GM19438 (cell line): ENCODE results near the gene THY1.

Source experiments
- ATAC-seq: cut with Tn5 transposase; IDR thresholded peaks from one replicate; pipeline ENCODE4 v1.9.1; 2021; ENCODE audit warnings: low read depth; ENCODE audit not compliant: unreplicated experiment

The THY1 gene

GRCh38 chr11:119372260-119373058, 50.5 kb downstream of the THY1 start:
- ATAC-seq, result no peak

- ATAC-seq, result no peak
Measured at GRCh38 chr11:119371778-119372182, 51.2 kb downstream of the THY1 start.

GRCh38 chr11:119371067-119371601, 51.8 kb downstream of the THY1 start:
- ATAC-seq, result no peak

- ATAC-seq, result no peak
Measured at GRCh38 chr11:119370486-119371046, 52.4 kb downstream of the THY1 start.

GRCh38 chr11:119369132-119369925, 53.6 kb downstream of the THY1 start:
- no peak for ATAC-seq

- no peak for ATAC-seq
Measured at GRCh38 chr11:119368121-119369034, 54.6 kb downstream of the THY1 start.

GRCh38 chr11:119367661-119368120, 55.3 kb downstream of the THY1 start:
- no peak for ATAC-seq
